Measurements from ENCODE around the gene KRT6A.
A peak's percentile ranks its signal among the peaks of the same experiment; 100 is the strongest.
"Not testable (repeated sequence)": the region's sequence is repeated elsewhere in the genome, so short reads cannot be mapped to it uniquely, and the experiment has no call there.

The KRT6A gene

GRCh38 chr12:52524241-52524897 lies 31.3 kb upstream of the KRT6A start:
- DNase-seq: no peak

GRCh38 chr12:52523824-52524223 lies 30.8 kb upstream of the KRT6A start:
- DNase-seq: no peak

GRCh38 chr12:52522346-52523011 lies 29.4 kb upstream of the KRT6A start:
- DNase-seq: no peak

- DNase-seq: no peak
These were observed 28.7 kb upstream of the KRT6A start for GRCh38 chr12:52521568-52522266.

GRCh38 chr12:52521175-52521567 lies 28.1 kb upstream of the KRT6A start:
- DNase-seq: no peak

- no peak for DNase-seq
These were observed 27.0 kb upstream of the KRT6A start, which contains the start of gene KRT5 for GRCh38 chr12:52519826-52520662. KRT5 (minus strand) TSS chr12:52520394; CDS start chr12:52520296, 98 bp downstream.

GRCh38 chr12:52519387-52519703 lies 26.3 kb upstream of the KRT6A start:
- DNase-seq: no peak

GRCh38 chr12:52518574-52519386 lies 25.7 kb upstream of the KRT6A start:
- no peak for DNase-seq

GRCh38 chr12:52517888-52518287 lies 24.8 kb upstream of the KRT6A start:
- no peak for DNase-seq

- DNase-seq: no peak
These were observed 24.2 kb upstream of the KRT6A start for GRCh38 chr12:52517005-52517835.

GRCh38 chr12:52515927-52516831 lies 23.1 kb upstream of the KRT6A start:
- DNase-seq: no peak

GRCh38 chr12:52515319-52515646 lies 22.2 kb upstream of the KRT6A start:
- no peak for DNase-seq

- no peak for DNase-seq
These were observed 21.6 kb upstream of the KRT6A start for GRCh38 chr12:52514471-52515318.

GRCh38 chr12:52513736-52514135 lies 20.7 kb upstream of the KRT6A start:
- DNase-seq: no peak

- no peak for DNase-seq
These were observed 15.2 kb upstream of the KRT6A start for GRCh38 chr12:52508211-52508610.

- DNase-seq: peak; percentile 78
These were observed 14.0 kb upstream of the KRT6A start for GRCh38 chr12:52506858-52507715.

GRCh38 chr12:52502877-52503276 lies 9.8 kb upstream of the KRT6A start:
- no peak for DNase-seq

- no peak for DNase-seq
These were observed 8.4 kb upstream of the KRT6A start for GRCh38 chr12:52501490-52501889.

- DNase-seq: not testable (repeated sequence)
These were observed 7.5 kb upstream of the KRT6A start for GRCh38 chr12:52500574-52500973.

All from hematopoietic multipotent progenitor cell treated with erythropoietin and hydrocortisone succinate and interleukin-3 and kit ligand, for 4 days (in vitro differentiated cells).